ACC112 (cell line): Measurements from ENCODE around the gene SEC14L3.
A peak's percentile ranks its signal among the peaks of the same experiment; 100 is the strongest.

Source experiments
- H2AFZ ChIP-seq: fragments of 200-600 bp; sonication (generic); one replicate; pipeline ENCODE4 v1.6.0; 2017; ENCODE audit warnings: antibody characterized with exemption, low read length; ENCODE audit not compliant: unreplicated experiment
- H3K27ac ChIP-seq: fragments of 200-600 bp; sonication (generic); 2 replicates; pipeline ENCODE4 v1.5.1; 2014; ENCODE audit warnings: low read depth, mild to moderate bottlenecking, antibody characterized with exemption, low read length, moderate library complexity
- H3K27me3 ChIP-seq: fragments of 200-600 bp; sonication (generic); 2 replicates; pipeline ENCODE4 v1.6.1; 2014; ENCODE audit warnings: mild to moderate bottlenecking, antibody characterized with exemption, low read length, moderate library complexity, mixed read lengths; ENCODE audit not compliant: insufficient read depth
- H3K36me3 ChIP-seq: fragments of 200-600 bp; sonication (generic); 2 replicates; pipeline ENCODE4 v1.6.1; 2016; ENCODE audit warnings: mild to moderate bottlenecking, antibody characterized with exemption, low read length, moderate library complexity, mixed read lengths; ENCODE audit not compliant: insufficient read depth
- H3K4me1 ChIP-seq: fragments of 200-600 bp; sonication (generic); one replicate; pipeline ENCODE4 v1.6.1; 2016; ENCODE audit warnings: low read length, mixed read lengths; ENCODE audit not compliant: insufficient read depth, unreplicated experiment, control insufficient read depth
- H3K4me3 ChIP-seq: fragments of 200-600 bp; sonication (generic); 2 replicates; pipeline ENCODE4 v1.5.1; 2014; ENCODE audit warnings: mild to moderate bottlenecking, low read depth, low read length
- H3K79me2 ChIP-seq: fragments of 200-600 bp; sonication (generic); one replicate; pipeline ENCODE4 v1.6.0; 2016; ENCODE audit warnings: low read length; ENCODE audit not compliant: control insufficient read depth, unreplicated experiment, insufficient read depth

The SEC14L3 gene

DNA sequence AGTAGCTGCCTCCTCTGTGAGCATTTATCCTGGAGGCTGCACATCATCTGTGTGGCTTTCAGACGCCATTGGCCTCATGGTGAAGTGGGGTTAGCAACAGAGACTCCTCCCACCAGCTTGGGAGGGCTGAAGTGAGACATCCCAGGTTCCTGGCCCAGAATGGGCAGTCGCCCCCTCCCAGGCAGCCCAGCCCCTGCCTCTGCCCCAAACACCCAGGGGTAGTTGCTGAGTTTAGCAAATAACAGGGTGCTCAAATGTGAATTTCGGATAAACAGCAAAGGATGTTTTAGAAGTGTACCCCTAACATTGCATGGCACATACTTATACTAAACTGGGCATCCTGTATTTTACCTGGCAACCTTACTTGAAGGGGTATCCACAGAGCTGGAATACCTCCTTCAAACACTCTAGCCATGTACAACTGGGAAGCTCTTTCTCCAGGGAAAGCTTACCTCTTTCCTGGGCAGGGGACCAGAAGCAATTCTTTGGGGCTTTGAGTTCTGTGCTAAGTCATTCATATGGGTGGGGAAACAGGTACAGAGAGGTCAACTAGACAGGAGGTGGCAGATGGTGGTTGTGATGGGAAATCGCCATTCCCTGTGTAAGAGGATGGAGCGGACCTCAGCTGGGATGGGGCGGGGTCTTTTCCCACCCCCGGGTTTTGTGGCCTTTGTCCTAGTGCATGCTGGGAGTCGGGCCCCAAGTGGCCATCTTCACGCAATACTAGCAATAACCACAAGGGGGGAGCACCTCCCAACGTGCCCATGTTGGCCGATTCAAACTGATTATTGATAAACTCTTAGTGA is 27.0 kb downstream of the SEC14L3 start:
- peak overlapping the region; percentile 12; the same call in 1 of the 2 replicates for H3K27ac ChIP-seq
- peak overlapping the region; percentile 30; the same call in 1 of the 2 replicates for H3K4me3 ChIP-seq
- no peaks in the 10 kb centered on the region for H3K79me2 ChIP-seq
- H2AFZ ChIP-seq = peak overlapping the region; percentile 50
- H3K27me3 ChIP-seq = no peaks in the 10 kb centered on the region
- peaks cover 12% of the 10 kb centered on the region for H3K4me1 ChIP-seq
- H3K36me3 ChIP-seq = no peaks in the 10 kb centered on the region

GRCh38 chr22:30441088-30441487 is 30.7 kb downstream of the SEC14L3 start:
- no peaks in the 10 kb centered on the region for H3K27me3 ChIP-seq
- no peak overlapping the region for H3K27ac ChIP-seq

GRCh38 chr22:30439836-30440235 is 32.0 kb downstream of the SEC14L3 start:
- H3K27ac ChIP-seq = no peak overlapping the region
- H3K79me2 ChIP-seq = no peaks in the 10 kb centered on the region
- no peaks in the 10 kb centered on the region for H3K27me3 ChIP-seq
- H3K36me3 ChIP-seq = no peaks in the 10 kb centered on the region
- H3K4me1 ChIP-seq = peaks cover 5% of the 10 kb centered on the region
- H2AFZ ChIP-seq = no peak overlapping the region
- no peak overlapping the region for H3K4me3 ChIP-seq

More at GRCh38 chr22:30441088-30441487, 30.7 kb downstream of the SEC14L3 start:
- no peaks in the 10 kb centered on the region for H3K36me3 ChIP-seq
- H3K4me3 ChIP-seq = no peak overlapping the region
- no peak overlapping the region for H2AFZ ChIP-seq
- H3K4me1 ChIP-seq = peaks cover 12% of the 10 kb centered on the region
- no peaks in the 10 kb centered on the region for H3K79me2 ChIP-seq

GRCh38 chr22:30439226-30439625 is 32.6 kb downstream of the SEC14L3 start:
- Histone ChIP-seq H3K4me3 (no peak overlapping the region), H3K27me3 (no peaks in the 10 kb centered on the region), H3K36me3 (no peaks in the 10 kb centered on the region)

DNA sequence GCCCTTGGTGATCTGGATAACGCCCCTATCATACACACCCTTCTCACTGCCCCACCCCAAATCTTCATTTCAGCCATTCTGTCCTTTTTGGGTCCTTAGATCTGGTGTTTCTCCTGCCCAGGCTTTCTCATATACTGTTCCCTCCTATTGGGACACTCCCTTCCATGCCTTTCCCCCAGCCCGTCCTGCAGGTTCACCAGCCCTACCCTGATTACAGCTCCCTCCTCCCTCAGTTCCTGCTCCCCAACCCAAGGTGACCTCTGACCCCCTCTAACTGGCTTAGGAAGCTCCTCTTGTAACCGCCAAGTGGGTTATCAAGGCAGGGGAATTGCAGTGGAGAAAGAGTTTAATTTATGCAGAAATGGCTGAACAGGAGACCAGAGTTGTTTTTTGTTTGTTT is 33.3 kb downstream of the SEC14L3 start:
- Histone ChIP-seq H3K36me3 (no peaks in the 10 kb centered on the region), H3K79me2 (no peaks in the 10 kb centered on the region), H3K27me3 (no peaks in the 10 kb centered on the region), H3K4me3 (no peak overlapping the region), H3K4me1 (peaks cover 4% of the 10 kb centered on the region), H2AFZ (no peak overlapping the region), H3K27ac (no peak overlapping the region)

More at GRCh38 chr22:30439226-30439625, 32.6 kb downstream of the SEC14L3 start:
- no peaks in the 10 kb centered on the region for H3K79me2 ChIP-seq
- H3K27ac ChIP-seq = no peak overlapping the region
- peaks cover 4% of the 10 kb centered on the region for H3K4me1 ChIP-seq
- no peak overlapping the region for H2AFZ ChIP-seq

DNA sequence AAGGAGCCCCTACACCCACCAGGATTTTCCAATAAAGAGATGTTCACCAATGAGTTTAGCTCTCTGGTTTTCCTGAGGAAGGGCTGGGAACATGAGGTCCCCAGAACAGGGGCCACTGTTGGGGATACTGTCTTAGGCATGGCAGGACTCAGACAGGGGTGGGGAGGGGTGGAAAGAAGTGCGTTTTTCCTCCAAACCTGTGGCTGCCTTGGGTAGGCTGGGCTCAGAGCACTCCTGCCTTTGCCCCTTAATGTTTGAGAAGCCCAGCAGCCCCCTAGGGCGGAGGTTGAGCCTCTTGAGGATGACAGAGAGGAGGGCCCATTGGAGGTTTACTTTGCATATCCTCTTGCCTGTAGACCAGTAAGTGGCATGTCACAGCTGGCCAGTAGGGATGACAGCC is 35.6 kb downstream of the SEC14L3 start:
- no peak overlapping the region for H3K4me3 ChIP-seq
- no peaks in the 10 kb centered on the region for H3K79me2 ChIP-seq
- H3K4me1 ChIP-seq = no peaks in the 10 kb centered on the region
- no peak overlapping the region for H3K27ac ChIP-seq
- no peaks in the 10 kb centered on the region for H3K27me3 ChIP-seq
- no peaks in the 10 kb centered on the region for H3K36me3 ChIP-seq
- H2AFZ ChIP-seq = no peak overlapping the region

- Histone ChIP-seq H3K79me2 (no peaks in the 10 kb centered on the region), H3K27ac (no peak overlapping the region), H3K36me3 (no peaks in the 10 kb centered on the region), H3K4me3 (no peak overlapping the region), H3K27me3 (no peaks in the 10 kb centered on the region), H3K4me1 (no peaks in the 10 kb centered on the region), H2AFZ (no peak overlapping the region)
These were observed 36.1 kb downstream of the SEC14L3 start for GRCh38 chr22:30435674-30436126.

DNA sequence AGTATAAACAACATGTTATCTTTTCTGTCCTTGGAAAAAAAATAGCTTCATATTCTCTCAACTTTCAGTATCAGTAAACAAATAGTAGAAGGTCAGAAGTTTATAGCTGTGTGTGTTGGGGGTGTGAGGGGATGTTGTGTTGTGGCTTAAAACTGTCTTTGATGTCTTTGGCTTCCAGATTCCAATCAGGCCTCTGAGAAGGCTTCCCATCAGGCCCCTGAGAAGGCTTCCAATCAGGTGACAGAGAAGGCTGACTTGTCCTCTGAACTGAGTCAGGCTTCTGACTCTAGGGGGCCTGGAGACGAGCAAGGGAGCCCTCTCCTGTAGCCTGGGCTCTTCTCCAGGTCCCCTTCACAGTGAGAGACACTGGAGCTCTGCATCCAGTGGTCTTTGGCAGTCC is 37.0 kb downstream of the SEC14L3 start:
- Histone ChIP-seq H3K27me3 (no peaks in the 10 kb centered on the region), H2AFZ (no peak overlapping the region), H3K27ac (no peak overlapping the region), H3K4me3 (no peak overlapping the region), H3K4me1 (no peaks in the 10 kb centered on the region), H3K79me2 (no peaks in the 10 kb centered on the region), H3K36me3 (no peaks in the 10 kb centered on the region)

- Histone ChIP-seq H2AFZ (no peak overlapping the region), H3K79me2 (no peaks in the 10 kb centered on the region), H3K4me3 (no peak overlapping the region), H3K27me3 (no peaks in the 10 kb centered on the region), H3K4me1 (no peaks in the 10 kb centered on the region), H3K36me3 (no peaks in the 10 kb centered on the region), H3K27ac (no peak overlapping the region)
These were observed 38.0 kb downstream of the SEC14L3 start for GRCh38 chr22:30433773-30434172.

- Histone ChIP-seq H3K79me2 (no peaks in the 10 kb centered on the region), H3K27me3 (no peaks in the 10 kb centered on the region), H2AFZ (no peak overlapping the region), H3K4me3 (no peak overlapping the region), H3K27ac (no peak overlapping the region), H3K4me1 (no peaks in the 10 kb centered on the region), H3K36me3 (no peaks in the 10 kb centered on the region)
These were observed 38.6 kb downstream of the SEC14L3 start for GRCh38 chr22:30433227-30433626.

DNA sequence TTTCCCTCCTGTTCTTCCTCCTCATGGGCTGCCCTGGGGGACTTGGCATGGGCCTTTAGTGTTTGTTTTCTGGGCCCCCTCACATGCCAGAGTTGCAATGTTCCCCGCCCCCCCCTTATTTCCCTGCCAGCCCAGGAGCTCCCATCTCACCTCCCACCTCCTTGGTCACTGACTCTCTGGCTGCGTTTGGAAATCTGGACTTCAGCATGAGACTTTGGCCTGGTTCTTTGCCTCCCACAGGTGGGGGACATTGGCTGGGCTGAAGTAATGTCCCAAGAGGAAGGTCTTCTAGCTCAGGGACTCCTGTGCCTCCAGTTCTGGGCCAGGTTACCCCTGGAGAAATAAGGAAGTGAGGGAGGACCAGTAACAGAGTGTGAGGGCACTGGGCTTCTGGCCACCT is 39.3 kb downstream of the SEC14L3 start:
- H3K27me3 ChIP-seq = no peaks in the 10 kb centered on the region

More for the DNA sequence above, 39.3 kb downstream of the SEC14L3 start:
- H3K4me1 ChIP-seq = no peaks in the 10 kb centered on the region
- H3K36me3 ChIP-seq = peaks cover 4% of the 10 kb centered on the region; the same call in 1 of the 2 replicates
- H3K79me2 ChIP-seq = no peaks in the 10 kb centered on the region
- no peak overlapping the region for H2AFZ ChIP-seq
- no peak overlapping the region for H3K4me3 ChIP-seq
- no peak overlapping the region for H3K27ac ChIP-seq
